WTC11 (cell line): ENCODE data around the gene CADM2.

Experiments used
- ELF4 ChIP-seq: sonication (generic); formaldehyde crosslinking; IDR thresholded peaks from 2 replicates; pipeline ENCODE4 v1.8.1; 2022; ENCODE audit warnings: low read depth, mild to moderate bottlenecking, moderate library complexity, missing genetic modification reagents
- ETV6 ChIP-seq: sonication (generic); formaldehyde crosslinking; IDR thresholded peaks from 2 replicates; pipeline ENCODE4 v1.8.1; 2022; ENCODE audit warnings: mild to moderate bottlenecking, missing genetic modification reagents
- FOXJ3 ChIP-seq: sonication (generic); formaldehyde crosslinking; IDR thresholded peaks from 2 replicates; pipeline ENCODE4 v1.9.0; 2021; ENCODE audit warnings: missing genetic modification reagents, mild to moderate bottlenecking, borderline replicate concordance
- TEAD1 ChIP-seq: sonication (generic); formaldehyde crosslinking; IDR thresholded peaks from 2 replicates; pipeline ENCODE4 v1.8.0; 2022; ENCODE audit warnings: mild to moderate bottlenecking, missing genetic modification reagents
- ZNF138 ChIP-seq: sonication (generic); formaldehyde crosslinking; conservative IDR thresholded peaks from 2 replicates; pipeline ENCODE4 v1.8.1; 2022; ENCODE audit warnings: mild to moderate bottlenecking, moderate library complexity, missing genetic modification reagents
- ZNF232 ChIP-seq: sonication (generic); formaldehyde crosslinking; IDR thresholded peaks from 2 replicates; pipeline ENCODE4 v1.8.0; 2022; ENCODE audit warnings: mild to moderate bottlenecking, missing genetic modification reagents
- TF ChIP-seq, protein P1 (sequence below): sonication (generic); formaldehyde crosslinking; IDR thresholded peaks from 2 replicates; pipeline ENCODE4 v1.8.0; 2022; ENCODE audit warnings: mild to moderate bottlenecking, missing genetic modification reagents
- TF ChIP-seq, protein P2 (sequence below): fragments of 200-600 bp; IDR thresholded peaks from 2 replicates; pipeline ENCODE4 v1.8.0; 2022; ENCODE audit warnings: antibody characterized with exemption
- TF ChIP-seq, protein P3 (sequence below): sonication (generic); formaldehyde crosslinking; IDR thresholded peaks from 2 replicates; pipeline ENCODE4 v1.8.0; 2022; ENCODE audit warnings: mild to moderate bottlenecking, missing genetic modification reagents
- TF ChIP-seq, protein P4 (sequence below): sonication (generic); formaldehyde crosslinking; IDR thresholded peaks from 2 replicates; pipeline ENCODE4 v1.8.1; 2022; ENCODE audit warnings: mild to moderate bottlenecking, missing genetic modification reagents, moderate library complexity, borderline replicate concordance
- TF ChIP-seq, protein P5 (sequence below): sonication (generic); formaldehyde crosslinking; IDR thresholded peaks from 2 replicates; pipeline ENCODE4 v1.8.1; 2023; ENCODE audit warnings: mild to moderate bottlenecking, missing genetic modification reagents, borderline replicate concordance
- TF ChIP-seq, protein P6 (sequence below): sonication (generic); formaldehyde crosslinking; IDR thresholded peaks from 2 replicates; pipeline ENCODE4 v1.8.1; 2023; ENCODE audit warnings: mild to moderate bottlenecking, missing genetic modification reagents, moderate library complexity

DNA sequence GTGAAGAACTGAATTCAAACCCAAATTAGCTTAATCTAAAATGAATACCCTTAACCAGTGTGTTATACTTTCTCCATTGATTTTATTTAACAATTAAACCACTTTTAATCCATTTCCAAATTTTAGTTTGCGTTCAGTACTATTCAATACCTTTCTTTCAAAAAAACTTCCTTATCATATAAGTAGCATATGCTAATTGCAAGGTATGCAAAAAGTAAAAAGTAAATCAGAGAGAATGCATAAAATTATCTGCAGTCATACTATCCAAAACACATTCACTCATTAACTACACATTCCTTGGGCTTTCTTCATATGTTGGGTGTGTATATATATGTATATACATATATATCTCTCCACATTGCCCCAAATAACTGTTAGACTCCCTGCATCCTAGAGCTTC, 208.8 kb downstream of the CADM2 start:
- TF ChIP-seq, protein P1, sequence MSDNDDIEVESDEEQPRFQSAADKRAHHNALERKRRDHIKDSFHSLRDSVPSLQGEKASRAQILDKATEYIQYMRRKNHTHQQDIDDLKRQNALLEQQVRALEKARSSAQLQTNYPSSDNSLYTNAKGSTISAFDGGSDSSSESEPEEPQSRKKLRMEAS (CRISPR knock-in tag): no peak
- TF ChIP-seq, protein P2, sequence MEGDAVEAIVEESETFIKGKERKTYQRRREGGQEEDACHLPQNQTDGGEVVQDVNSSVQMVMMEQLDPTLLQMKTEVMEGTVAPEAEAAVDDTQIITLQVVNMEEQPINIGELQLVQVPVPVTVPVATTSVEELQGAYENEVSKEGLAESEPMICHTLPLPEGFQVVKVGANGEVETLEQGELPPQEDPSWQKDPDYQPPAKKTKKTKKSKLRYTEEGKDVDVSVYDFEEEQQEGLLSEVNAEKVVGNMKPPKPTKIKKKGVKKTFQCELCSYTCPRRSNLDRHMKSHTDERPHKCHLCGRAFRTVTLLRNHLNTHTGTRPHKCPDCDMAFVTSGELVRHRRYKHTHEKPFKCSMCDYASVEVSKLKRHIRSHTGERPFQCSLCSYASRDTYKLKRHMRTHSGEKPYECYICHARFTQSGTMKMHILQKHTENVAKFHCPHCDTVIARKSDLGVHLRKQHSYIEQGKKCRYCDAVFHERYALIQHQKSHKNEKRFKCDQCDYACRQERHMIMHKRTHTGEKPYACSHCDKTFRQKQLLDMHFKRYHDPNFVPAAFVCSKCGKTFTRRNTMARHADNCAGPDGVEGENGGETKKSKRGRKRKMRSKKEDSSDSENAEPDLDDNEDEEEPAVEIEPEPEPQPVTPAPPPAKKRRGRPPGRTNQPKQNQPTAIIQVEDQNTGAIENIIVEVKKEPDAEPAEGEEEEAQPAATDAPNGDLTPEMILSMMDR: no peak
- no peak for TF ChIP-seq FOXJ3 (CRISPR knock-in tag)
- TF ChIP-seq, protein P3, sequence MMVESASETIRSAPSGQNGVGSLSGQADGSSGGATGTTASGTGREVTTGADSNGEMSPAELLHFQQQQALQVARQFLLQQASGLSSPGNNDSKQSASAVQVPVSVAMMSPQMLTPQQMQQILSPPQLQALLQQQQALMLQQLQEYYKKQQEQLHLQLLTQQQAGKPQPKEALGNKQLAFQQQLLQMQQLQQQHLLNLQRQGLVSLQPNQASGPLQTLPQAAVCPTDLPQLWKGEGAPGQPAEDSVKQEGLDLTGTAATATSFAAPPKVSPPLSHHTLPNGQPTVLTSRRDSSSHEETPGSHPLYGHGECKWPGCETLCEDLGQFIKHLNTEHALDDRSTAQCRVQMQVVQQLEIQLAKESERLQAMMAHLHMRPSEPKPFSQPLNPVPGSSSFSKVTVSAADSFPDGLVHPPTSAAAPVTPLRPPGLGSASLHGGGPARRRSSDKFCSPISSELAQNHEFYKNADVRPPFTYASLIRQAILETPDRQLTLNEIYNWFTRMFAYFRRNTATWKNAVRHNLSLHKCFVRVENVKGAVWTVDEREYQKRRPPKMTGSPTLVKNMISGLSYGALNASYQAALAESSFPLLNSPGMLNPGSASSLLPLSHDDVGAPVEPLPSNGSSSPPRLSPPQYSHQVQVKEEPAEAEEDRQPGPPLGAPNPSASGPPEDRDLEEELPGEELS (CRISPR knock-in tag): no peak
- TF ChIP-seq, protein P4, sequence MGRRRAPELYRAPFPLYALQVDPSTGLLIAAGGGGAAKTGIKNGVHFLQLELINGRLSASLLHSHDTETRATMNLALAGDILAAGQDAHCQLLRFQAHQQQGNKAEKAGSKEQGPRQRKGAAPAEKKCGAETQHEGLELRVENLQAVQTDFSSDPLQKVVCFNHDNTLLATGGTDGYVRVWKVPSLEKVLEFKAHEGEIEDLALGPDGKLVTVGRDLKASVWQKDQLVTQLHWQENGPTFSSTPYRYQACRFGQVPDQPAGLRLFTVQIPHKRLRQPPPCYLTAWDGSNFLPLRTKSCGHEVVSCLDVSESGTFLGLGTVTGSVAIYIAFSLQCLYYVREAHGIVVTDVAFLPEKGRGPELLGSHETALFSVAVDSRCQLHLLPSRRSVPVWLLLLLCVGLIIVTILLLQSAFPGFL (CRISPR knock-in tag): no peak
- TF ChIP-seq, protein P5, sequence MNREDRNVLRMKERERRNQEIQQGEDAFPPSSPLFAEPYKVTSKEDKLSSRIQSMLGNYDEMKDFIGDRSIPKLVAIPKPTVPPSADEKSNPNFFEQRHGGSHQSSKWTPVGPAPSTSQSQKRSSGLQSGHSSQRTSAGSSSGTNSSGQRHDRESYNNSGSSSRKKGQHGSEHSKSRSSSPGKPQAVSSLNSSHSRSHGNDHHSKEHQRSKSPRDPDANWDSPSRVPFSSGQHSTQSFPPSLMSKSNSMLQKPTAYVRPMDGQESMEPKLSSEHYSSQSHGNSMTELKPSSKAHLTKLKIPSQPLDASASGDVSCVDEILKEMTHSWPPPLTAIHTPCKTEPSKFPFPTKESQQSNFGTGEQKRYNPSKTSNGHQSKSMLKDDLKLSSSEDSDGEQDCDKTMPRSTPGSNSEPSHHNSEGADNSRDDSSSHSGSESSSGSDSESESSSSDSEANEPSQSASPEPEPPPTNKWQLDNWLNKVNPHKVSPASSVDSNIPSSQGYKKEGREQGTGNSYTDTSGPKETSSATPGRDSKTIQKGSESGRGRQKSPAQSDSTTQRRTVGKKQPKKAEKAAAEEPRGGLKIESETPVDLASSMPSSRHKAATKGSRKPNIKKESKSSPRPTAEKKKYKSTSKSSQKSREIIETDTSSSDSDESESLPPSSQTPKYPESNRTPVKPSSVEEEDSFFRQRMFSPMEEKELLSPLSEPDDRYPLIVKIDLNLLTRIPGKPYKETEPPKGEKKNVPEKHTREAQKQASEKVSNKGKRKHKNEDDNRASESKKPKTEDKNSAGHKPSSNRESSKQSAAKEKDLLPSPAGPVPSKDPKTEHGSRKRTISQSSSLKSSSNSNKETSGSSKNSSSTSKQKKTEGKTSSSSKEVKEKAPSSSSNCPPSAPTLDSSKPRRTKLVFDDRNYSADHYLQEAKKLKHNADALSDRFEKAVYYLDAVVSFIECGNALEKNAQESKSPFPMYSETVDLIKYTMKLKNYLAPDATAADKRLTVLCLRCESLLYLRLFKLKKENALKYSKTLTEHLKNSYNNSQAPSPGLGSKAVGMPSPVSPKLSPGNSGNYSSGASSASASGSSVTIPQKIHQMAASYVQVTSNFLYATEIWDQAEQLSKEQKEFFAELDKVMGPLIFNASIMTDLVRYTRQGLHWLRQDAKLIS: no peak
- TF ChIP-seq TEAD1 (CRISPR knock-in tag): no peak
- no peak for TF ChIP-seq ZNF232
- TF ChIP-seq ELF4 (CRISPR knock-in tag): no peak
- TF ChIP-seq ETV6 (CRISPR knock-in tag): no peak
- no peak for TF ChIP-seq ZNF138 (CRISPR knock-in tag)
- TF ChIP-seq, protein P6, sequence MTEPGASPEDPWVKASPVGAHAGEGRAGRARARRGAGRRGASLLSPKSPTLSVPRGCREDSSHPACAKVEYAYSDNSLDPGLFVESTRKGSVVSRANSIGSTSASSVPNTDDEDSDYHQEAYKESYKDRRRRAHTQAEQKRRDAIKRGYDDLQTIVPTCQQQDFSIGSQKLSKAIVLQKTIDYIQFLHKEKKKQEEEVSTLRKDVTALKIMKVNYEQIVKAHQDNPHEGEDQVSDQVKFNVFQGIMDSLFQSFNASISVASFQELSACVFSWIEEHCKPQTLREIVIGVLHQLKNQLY: no peak
